ENCODE data around the gene NR2F2.

Gene NR2F2

GRCh38 chr15:96337365-96338023, 7.0 kb downstream of the NR2F2 start:
- 0 out of 2 replicates have a peak overlapping the region, but pooled peaks have one; percentile 9 for H3K27ac ChIP-seq
- TF ChIP-seq ZFX (IDR thresholded peaks at IDR 0.05; ENCODE audit: borderline replicate concordance), result no peak
- no peak for TF ChIP-seq CTCF (IDR thresholded peaks at IDR 0.05)

GRCh38 chr15:96338074-96338765, 7.7 kb downstream of the NR2F2 start:
- no peak for TF ChIP-seq CTCF (IDR thresholded peaks at IDR 0.05)
- TF ChIP-seq ZFX (IDR thresholded peaks at IDR 0.05; ENCODE audit: borderline replicate concordance), result no peak
- no peak overlapping the region for H3K27ac ChIP-seq

GRCh38 chr15:96338766-96339618, 8.5 kb downstream of the NR2F2 start:
- H3K27ac ChIP-seq, result no peak overlapping the region

GRCh38 chr15:96339619-96340347, 9.3 kb downstream of the NR2F2 start:
- no peak overlapping the region for H3K27ac ChIP-seq
- TF ChIP-seq CTCF (IDR thresholded peaks at IDR 0.05), result no peak
- TF ChIP-seq ZFX (IDR thresholded peaks at IDR 0.05; ENCODE audit: borderline replicate concordance), result no peak

More at GRCh38 chr15:96338766-96339618, 8.5 kb downstream of the NR2F2 start:
- TF ChIP-seq ZFX (IDR thresholded peaks at IDR 0.05; ENCODE audit: borderline replicate concordance) (no peak), CTCF (IDR thresholded peaks at IDR 0.05) (no peak)

- H3K27ac ChIP-seq, result no peak overlapping the region
- TF ChIP-seq ZFX (IDR thresholded peaks at IDR 0.05; ENCODE audit: borderline replicate concordance), result no peak
These were observed 9.8 kb downstream of the NR2F2 start for GRCh38 chr15:96340348-96340597.

- H3K27ac ChIP-seq, result no peak overlapping the region
- TF ChIP-seq CTCF (IDR thresholded peaks at IDR 0.05) (no peak), ZFX (IDR thresholded peaks at IDR 0.05; ENCODE audit: borderline replicate concordance) (no peak)
These were observed 10.4 kb downstream of the NR2F2 start for GRCh38 chr15:96340598-96341512.

Measured in 22Rv1 (cell line).